ENCODE data around the gene FASTK.
A peak's percentile ranks its signal among the peaks of the same experiment; 100 is the strongest.

The FASTK gene

DNA sequence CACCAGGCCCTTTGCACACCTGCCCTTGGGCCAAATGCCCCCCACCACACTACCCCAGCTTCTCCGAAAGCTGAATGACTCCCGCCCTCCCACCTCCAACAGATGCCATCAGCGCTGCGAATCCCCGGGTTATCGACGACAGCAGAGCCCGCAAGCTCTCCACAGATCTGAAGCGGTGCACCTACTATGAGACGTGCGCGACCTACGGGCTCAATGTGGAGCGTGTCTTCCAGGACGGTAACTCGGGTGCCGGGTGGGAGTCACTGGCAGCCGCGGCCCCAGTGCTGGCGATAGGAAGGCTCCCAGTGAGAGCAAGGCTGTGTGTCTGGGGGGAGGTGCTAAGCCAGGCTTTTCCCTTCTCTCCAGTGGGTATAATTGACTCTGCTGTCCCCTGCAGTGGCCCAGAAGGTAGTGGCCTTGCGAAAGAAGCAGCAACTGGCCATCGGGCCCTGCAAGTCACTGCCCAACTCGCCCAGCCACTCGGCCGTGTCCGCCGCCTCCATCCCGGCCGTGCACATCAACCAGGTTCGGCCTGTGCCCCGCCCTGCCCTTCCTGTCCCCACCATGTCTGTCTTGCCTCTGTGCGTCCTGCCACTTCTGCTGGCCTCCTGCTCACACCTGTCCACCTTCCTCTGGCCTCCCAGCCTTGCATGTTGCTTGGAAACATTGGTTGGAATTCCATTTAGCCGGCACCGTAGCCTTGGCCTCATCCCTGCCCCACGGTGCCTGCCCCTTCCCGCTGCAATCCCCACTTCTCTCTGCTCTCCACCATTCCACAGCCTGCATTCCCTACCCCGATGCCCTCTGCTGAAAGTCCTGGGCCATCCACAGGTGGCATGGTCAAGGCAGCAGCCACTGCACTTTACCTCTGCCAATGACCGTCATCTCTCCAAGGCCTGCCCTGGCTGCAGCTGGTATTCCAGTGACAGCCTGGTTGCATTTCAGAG lies 37.8 kb upstream of the FASTK start:
- no peak for DNase-seq (ENCODE audit: low spot score)

DNA sequence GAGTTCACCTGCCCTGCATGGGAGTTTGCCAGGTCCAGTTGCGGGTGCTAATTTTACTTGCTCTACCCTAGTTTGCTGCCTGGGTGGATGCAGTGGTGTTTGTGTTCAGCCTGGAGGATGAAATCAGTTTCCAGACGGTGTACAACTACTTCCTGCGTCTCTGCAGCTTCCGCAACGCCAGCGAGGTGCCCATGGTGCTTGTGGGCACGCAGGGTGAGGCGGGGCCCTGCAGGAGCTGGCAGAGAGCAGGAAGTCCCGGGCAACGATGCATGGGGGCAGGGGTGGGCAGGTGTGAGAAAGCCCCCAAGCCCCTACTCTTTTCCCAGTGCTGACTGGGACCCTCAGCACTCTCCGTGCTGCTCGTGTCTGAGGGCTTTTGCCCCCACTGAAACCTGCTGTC lies 37.0 kb upstream of the FASTK start:
- DNase-seq (ENCODE audit: low spot score) = no peak

DNA sequence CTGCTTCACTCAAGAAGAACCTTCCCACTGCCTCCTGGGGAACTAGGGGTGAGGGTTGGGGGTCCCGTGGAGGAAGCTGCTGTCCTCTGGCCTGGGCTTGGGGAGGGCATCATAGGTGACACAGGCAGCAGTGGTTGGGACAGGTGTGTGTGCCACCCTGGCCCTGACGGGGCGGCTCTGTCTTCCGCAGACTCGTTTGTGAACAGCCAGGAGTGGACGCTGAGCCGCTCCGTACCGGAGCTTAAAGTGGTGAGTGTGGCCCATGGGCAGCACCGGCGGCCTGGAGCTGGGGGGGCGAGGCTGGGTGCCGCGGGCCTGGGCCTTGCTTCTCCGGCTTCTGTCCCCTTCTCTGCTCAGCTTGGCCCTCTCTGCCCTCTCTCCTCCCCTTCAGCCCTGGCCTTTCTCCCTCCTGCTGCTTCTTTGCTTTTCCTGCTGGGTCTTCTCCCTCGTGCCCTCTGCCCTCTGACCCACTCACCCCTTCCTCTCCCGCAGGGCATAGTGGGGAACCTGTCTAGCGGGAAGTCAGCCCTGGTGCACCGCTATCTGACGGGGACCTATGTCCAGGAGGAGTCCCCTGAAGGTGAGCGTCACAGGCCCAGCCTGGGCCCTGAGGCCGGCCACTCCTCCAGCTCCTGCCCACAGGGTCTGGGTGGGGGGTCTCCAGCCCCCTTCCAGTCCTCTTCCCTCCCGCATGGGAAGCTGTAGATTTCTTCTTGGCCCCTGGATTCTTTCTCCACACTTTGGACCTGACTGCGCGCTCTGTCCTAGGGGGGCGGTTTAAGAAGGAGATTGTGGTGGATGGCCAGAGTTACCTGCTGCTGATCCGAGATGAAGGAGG lies 36.2 kb upstream of the FASTK start:
- DNase-seq (ENCODE audit: low spot score) = no peak

DNA sequence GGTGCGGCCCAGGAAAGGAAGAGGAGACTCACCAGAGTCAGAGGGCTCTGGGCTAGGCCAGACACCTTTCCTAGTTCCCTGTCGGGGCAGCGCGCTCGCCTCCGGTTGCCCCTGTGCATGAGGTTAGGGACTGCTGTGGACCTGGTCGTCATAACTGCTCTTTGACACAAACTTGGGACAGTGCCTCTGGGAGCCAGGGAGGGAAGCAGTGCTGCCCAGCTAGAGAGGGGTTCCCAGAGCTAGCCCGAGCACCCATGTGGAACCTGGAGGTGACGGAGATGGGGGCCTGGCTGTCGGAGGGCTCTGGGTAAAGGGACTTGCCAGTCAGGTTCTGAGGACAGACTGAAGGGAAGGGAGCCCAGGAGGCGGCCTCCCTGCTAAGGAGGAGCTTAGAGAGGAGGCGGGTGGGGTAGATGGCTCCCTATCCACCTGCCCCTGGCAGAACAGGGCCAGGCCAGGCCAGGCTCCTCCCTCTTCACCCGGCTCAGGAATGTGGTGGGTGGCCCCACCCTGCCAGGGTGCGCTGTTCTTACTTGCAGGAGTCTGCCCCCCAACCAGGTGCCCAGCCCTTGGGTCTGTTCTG lies 35.3 kb upstream of the FASTK start:
- DNase-seq (ENCODE audit: low spot score) = no peak

DNA sequence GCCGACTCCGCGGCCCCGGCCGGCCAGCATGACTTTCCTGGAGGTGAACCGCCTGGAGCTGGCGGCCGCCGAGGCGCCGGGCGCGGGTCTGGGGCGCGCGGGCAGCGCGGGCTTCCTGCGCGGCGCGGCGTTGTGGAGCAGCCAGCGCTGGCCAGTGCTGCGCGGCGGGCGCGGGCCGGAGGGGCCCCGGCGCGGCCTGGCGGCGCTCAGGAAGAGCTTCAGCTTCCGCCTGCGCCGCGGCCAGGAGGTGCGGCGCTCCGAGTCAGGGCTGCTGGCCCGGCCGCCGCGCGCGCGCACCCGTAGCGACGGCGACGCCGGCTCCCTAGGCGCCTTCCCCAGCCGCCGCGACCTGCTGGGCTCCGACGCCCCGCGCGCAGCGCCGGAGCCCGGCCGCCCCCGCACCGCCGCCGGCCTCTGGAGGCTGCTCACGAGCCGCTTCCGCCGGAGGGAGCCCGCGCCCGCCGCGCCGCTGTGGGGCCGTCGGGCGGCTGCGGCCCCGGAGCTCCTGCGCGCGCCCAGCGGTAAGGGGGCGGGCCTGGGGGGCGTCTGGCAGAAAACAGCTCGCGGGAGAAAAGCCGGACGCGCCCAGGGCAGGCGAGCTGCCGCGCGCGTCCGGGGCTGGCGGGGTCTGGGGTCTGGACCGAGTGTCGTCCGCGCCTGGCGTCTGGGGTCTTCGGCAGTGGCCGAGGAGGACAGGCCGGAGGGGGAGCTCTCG lies 34.7 kb upstream of the FASTK start:
- no peak for DNase-seq (ENCODE audit: low spot score)

DNA sequence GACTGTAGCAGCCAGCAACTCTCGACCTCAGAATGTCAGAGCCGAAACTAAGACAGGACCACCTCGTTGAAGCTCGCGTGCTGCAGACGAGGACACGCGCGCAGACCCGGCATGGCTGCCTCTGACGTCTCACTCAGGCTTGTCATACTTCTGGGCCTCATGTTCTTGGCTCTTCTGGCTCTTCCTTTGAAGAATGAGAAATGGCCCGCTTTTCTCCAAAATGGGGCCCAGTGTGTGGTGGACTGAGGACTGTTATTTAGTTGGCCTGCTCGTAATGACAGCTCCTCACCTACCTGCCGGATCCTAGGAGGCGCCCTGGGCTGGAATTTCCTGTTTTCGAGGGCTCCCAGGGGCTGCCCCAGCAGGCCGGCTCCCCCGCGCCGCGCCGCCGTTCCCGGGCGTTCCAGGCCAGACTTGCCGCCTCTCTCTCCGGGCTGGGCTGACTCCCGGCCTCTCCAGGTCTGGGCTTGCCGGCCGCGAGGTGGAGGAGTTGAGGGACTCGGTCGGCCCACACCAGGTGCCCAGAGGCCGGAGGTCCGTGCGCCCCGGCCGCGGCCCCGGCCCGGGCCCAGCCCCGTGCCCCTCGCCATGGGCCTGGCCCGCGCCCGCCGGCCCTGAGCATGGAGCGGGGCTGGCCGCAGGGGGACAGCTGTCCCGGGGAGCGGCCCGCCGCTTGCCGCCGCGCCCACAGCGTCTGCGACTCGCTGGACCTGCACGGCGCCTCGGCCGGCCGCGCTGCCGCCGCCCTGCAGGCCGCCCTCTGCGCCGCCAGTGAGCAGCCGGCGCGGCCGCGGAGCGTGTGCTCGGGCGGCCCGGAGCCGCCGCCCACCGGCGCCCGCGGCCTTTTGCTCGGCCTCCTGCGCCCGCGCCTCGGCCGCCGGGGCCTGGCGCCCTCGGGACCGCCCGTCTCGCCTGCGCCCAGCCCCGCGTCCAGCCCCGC lies 33.8 kb upstream of the FASTK start:
- no peak for DNase-seq (ENCODE audit: low spot score)

DNA sequence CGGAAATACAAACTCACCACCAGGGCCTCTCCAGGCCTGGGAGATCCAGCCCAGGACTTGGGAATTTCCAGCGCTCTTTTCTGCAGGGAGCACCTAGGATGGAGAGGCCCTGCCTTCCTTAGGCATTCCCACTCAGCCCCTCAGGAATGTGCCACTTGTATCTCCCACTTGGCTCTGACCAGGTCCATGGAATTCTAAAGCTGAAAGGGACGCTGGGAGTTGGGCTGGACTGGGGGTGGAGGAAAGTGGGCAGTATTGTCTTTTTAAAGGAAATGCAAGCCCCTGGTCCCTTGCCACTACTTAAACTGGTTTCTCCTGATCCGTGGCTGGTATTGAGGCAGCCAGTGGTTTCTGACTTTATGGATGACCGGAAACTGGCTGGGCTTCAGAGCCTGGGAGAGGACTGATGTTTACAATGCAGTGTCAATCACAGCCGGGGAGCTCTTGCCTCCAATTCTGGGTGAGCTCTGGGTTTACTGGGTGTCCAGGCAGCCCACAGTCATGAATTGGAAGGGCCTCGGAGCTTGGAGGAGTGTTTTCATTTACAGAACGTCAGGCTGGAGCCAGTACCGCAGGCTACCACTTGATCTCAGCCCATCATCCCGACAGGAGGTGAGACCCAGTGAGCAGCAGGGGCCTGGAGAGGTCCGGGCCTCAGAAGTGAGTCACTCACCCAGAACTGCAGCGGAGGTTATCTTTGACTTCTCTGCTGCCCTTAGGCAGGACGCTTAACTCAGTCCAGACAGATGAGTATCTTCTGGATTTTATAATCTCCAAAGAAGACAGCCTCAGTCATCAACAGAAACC lies 32.9 kb upstream of the FASTK start:
- no peak for DNase-seq (ENCODE audit: low spot score)

DNA sequence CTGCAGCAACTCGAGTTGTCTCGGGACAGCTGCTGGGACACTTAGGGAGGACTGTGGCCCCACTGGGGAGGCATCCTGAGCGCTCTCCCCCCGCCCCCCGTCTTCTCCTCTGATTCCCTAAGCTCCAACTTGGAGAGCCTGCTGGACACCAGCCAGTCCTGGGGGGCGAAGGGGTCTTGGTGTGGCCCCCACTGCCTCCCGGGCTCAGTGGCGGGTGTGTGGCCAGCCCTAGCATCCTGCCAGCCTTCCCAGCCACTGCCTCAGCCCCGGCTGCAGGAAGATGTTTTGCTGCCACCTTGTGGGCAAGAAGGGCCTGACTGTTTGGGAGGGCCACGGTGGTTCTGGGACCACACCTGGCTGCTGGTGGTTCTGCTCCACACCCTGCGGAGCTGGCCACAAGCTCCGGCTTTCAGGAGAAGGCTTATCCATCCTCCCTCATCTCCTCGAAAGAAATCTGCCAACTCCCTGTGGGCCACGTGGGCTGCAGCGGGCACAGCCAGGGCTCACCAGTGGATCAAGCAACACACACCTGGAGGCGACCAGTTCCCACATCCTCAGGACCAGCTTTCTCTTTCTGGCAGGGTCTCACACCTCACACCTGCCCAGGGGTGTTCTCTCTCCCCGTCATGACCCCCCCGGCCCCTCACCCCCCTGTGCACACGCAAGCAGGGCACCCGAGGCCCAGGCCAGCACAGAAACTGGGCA lies 30.5 kb upstream of the FASTK start:
- peak; percentile 81 for DNase-seq (ENCODE audit: low spot score)

DNA sequence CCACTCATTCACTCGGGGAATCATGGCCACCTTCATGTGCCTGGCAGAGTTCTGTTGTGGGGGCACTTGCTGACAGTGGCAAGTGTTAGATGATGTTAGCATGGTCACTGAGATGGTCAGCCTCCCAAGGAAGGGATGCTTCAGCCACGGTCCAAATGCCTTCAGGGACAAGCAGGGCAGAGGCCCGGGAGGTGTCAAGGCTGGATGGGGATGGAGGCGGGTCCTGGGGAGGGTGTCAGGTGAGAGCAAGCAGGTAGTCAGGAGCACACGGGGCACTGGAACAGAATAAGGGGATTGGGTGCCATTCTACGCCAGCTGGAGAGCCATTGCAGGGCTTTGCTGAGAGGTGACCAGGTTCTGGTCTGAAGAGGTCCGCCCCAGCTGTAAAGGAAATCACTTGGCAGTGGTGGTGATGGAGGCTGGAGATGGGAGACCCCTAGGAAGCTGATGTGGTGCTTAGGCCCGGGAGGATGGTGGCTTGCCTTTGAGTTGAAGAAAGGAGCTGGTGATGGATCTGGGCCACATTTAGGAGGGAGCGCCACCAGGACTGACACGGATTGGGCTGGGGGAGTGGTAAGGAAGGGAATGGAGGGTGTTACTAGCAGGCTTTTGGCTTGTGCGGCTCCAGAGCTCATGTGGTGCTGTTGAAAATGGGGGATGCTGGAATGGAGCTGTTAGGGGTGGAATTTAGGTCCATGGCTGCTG lies 29.8 kb upstream of the FASTK start:
- DNase-seq (ENCODE audit: low spot score) = no peak

DNA sequence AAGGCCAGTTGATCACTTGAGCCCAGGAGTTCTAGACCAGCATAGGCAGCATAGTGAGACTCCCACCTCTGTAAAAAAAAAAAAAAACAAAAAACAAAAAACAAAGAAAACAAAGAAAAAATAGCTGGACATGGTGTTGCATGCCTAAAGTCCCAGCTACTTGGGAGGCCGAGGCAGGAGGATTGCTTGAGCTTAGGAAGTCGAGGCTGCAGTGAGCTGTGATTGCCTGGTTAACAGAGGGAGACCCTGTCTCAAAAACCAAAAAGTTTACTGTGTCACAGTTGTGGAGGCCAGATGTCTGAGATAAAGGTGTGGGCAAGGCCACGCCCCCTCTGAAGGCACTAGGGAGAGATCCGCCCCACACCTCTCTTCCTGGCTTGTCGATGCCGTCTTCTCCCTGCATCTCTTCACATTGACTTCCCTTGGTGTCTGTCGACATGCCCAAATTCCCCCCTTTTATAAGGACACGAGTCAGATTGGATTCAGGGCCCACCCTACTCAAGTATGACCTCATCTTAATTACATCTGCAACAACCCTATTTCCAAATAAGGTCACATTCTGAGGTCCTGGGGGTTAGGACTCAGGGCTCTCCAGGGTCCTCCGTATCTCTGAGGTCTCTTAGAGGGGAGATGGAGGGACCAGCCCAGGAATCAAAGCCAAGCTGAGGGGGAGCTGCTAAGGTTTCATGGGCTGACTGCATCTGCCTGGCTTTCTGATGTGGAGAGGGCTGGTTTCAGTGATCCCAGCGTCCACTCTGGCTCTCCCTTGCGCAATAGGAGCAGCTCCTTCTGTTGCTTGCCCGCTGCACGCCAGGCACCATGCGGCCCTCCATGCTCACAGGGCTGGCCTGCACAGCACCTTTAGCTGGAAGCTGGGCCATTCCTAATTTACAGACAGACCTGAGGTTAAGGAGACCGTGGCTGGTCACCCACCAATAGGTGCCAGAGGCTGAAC lies 28.8 kb upstream of the FASTK start:
- DNase-seq (ENCODE audit: low spot score) = no peak

DNA sequence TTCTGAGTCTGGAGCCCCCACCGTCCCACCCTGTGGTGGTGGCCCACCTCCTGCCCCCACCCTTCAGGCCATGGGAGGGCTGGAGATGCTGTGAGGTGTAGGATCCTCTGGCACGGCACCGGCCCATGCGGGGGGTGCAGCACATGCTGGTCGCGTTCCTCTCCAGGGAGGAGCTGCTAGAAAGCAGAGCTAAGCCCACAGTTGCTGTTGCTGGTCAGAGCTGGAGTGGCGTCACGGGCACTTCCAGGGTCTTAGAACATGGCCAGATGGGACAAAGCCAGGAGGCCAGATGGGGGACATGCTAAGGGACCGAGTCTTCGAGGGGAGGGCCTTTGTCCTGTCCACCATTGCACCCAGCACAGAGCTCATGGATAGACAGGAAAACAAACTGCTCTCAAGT lies 27.3 kb upstream of the FASTK start:
- DNase-seq (ENCODE audit: low spot score) = no peak

DNA sequence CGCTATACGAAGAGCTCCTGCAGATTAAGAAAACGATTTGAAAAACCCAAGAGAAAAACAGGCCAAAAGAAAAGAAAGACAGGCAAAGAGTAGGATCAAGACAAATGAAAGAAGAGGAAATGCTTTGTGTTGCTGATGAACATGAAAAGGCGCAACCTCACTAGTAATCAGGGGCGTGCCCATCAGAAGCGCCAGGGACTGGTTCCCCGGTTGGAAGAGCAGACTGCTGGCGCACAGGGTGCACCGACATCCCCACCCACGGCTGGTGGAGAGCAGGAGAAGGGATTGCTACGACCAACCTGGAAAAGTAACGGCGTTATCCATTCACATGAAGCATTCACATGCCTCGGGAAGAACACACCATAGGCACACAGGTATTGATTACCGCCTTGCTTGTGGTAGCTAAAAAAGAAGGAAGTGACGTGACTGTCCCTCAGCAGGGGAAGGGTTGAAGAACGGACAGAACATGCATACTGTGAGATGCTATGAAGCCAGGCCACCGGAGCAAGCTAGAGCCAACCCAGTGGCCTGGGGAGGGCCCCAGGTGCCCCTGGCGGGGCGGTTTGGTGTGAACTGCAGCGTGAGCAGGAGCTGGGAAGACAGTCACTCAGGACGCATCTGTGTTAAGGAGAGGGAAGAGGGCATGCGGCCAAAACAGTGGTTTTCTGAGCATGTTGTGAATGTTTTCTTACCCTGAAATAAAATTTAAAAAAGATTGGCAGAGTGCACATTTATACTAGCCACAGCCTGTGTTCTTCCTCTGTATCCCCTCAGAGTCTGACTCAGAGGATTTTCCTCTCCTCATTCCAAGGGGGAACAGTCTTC lies 24.0 kb upstream of the FASTK start:
- no peak for DNase-seq (ENCODE audit: low spot score)

DNA sequence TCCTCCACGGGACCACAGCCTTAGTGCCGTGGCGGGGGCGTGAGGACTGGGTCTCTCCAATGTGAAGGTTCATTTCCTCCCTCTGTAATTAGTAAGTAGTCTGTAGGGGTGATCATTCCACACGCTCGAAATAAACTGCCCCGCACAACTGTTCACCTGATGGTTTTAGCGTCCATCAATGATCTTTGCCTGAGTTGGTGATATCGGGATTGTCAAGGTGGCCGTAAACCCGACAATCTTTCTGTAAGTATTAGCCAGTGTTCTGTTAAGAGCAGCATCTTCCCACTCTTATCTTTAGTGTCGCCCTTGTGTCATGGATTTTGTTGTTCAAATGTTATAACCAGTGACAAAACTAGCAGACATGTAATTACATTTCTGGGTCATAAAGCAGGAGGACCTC lies 23.4 kb upstream of the FASTK start:
- DNase-seq (ENCODE audit: low spot score) = no peak

DNA sequence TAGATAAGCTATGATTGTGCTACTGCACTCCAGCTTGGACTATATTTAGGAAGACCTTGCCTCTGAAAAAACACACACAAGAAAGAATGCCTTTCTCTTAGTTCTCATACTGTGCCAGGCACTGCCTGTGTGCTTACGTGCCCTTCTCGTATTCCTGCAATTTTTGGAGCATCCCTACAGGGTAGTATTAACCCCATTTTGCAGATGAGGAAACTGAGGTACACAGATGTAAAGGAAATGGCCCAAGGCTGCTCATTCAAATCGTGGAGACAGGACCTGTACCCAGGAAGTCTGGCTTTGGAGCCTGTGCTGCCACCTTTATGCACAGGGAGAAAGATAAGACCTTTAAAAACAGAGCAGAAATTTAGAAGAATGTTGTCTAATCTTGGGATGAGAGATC lies 22.4 kb upstream of the FASTK start:
- DNase-seq (ENCODE audit: low spot score) = no peak

DNA sequence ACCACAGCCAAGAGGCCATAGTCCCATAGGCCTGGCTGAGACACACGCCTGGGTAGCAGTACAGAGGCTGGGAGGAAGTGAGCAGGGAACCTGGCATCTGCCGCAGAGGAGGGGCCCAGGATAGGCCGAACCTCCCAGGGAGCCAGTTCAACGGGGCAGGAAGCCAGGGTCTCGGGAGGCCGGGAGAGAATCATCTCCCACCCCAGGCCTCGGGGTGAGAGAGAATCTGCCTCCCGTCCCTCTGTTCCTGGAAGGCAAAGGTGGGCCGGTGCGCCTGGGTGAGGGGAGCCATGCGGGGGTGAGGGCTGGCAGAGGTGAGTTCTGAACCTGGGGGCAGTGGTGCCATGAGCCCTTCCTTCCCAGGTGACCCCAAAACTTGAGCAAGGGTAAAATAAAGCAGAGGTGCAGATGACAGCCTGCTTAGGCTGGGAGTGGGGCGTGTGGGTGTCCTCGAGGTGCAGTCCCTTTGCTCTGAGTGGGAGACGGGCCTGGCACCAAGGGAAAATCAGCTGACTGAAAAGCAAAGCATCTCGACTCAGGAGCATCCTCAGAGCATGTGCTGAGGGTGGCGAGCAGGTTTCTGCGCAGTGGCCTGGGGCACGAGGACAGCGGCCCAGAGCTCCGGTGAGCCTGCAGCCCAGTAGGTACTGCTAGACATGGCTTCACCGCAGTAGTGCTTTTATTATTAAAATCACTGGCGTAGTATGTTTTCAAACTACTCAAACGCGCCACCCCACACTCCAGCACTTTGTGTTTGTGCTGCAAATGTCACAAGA lies 21.2 kb upstream of the FASTK start:
- DNase-seq (ENCODE audit: low spot score) = no peak

DNA sequence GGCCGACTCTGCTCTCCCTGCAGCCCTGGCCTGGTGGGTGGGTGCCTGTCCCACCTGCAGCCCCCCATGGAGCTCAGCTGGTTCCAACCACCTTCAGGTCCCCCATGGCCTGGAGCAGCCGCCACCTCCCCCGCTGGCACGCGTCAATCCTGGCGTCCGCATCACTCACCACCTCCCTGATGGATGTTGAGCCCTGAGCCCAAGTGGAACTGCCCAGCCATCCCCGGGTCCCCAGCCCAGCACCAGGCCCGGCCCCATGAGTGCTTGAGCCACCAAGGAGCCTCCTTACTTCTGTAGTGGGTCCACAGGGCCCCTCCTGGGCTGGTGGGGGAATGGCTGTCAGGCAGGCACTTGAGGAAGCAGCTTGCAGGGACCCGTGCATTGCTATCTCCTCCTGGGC lies 20.3 kb upstream of the FASTK start:
- no peak for DNase-seq (ENCODE audit: low spot score)
